ENCODE measurements around the gene MTMR10. TPM values are rescaled to one million over a fixed set of nuclear protein-coding genes. Genes with fewer than 3 reads are reported as not detected.

The MTMR10 gene
- total and polyA plus RNA-seq, 11 donors = 8.6 to 38.9 (median 27.7) TPM

DNA sequence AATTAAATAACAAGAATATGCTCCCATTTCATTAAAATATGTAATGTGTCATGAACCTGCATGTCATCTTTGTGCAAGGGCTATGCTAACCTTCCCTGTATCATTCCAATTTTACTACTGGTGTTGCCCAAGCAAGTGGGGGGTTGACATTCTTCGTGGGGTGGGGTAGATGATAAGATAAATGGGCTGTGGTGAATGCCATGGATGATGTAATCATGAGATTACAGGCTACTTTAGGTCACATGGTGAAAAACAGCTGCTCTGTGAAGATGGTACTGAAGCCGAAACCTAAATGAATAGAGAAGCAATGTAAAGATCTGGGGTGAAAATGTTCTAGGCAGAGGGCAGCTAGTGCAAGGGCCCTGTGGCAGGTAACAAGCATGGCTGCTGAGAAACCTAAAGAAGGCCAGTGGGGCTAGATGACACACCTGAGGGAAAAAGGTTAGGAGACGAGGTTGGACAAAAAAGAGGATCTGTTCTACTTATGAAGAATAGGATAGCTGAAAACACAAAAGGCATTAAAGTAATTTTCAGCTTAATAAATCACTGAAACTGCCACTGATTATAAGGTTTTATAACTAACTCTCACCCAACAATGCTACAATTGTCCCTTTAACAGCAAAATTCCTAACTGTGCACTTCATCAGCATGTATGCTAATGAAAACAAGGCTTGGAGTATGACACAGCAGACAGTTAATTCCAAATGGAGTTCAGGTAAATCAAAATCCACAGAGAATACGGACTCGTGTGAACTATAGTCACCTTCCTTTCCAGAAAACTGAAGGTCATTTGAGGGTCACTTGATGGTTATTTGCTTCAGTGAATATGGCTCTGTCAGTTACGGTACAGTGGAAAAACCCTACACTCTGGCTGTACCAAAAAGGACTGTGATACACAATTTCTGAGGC is 35.0 kb downstream of the MTMR10 start:
- DNase-seq (no peak), ATAC-seq (no peak)
- Histone ChIP-seq H3K27me3 (no peaks in the 10 kb centered on the region), H3K4me3 (no peak overlapping the region), H3K9me3 (no peaks in the 10 kb centered on the region), H3K36me3 (peaks cover 0 to 100% (median 92%) of the 10 kb centered on the region in 9 donors), H3K27ac (no peak overlapping the region), H3K4me1 (peaks cover 0 to 20% (median 12%) of the 10 kb centered on the region in 12 donors)
- WGBS, 4 donors = 78 to 80% (median 79%) methylated on average over 6 of the region's 6 CpGs
- TF ChIP-seq, protein P1, sequence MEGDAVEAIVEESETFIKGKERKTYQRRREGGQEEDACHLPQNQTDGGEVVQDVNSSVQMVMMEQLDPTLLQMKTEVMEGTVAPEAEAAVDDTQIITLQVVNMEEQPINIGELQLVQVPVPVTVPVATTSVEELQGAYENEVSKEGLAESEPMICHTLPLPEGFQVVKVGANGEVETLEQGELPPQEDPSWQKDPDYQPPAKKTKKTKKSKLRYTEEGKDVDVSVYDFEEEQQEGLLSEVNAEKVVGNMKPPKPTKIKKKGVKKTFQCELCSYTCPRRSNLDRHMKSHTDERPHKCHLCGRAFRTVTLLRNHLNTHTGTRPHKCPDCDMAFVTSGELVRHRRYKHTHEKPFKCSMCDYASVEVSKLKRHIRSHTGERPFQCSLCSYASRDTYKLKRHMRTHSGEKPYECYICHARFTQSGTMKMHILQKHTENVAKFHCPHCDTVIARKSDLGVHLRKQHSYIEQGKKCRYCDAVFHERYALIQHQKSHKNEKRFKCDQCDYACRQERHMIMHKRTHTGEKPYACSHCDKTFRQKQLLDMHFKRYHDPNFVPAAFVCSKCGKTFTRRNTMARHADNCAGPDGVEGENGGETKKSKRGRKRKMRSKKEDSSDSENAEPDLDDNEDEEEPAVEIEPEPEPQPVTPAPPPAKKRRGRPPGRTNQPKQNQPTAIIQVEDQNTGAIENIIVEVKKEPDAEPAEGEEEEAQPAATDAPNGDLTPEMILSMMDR (IDR thresholded peaks at IDR 0.05) = no peak
- TF ChIP-seq POLR2A (IDR thresholded peaks at IDR 0.05) = no peak
- intact Hi-C loops (cut with DNase I) = loop anchor here in 1 of 10 donors (5.0 kb wide), 1 partner anchor 49 kb away; no protein-coding TSS in a partner anchor

DNA sequence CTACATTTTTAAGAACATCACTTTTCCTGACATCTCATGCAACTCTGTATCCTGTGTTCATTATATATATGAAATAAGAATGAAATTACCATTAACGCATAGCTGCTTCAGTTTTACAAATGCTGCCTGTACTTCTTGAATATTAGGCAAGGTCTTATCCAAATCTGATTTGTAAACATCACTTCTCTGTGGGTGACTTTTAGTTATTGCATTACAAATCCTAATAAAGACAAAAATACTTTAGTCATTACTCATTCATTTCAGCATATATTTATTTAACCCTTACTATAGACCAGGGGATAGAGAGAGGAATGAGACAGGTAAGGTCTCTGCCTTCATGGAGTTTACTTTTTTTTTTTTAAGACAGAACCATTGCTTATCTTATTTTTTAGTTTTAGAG is 36.8 kb downstream of the MTMR10 start:
- Histone ChIP-seq H3K27ac (no peak overlapping the region), H3K9me3 (peaks cover 0 to 2% (median 0%) of the 10 kb centered on the region in 12 donors), H3K4me1 (peaks cover 0 to 16% (median 9%) of the 10 kb centered on the region in 12 donors), H3K4me3 (no peak overlapping the region), H3K27me3 (no peaks in the 10 kb centered on the region), H3K36me3 (peaks cover 0 to 100% (median 97%) of the 10 kb centered on the region in 9 donors)
- WGBS, 4 donors = 94 to 99% (median 96%) methylated on average over 1 of the region's 1 CpG
- intact Hi-C loops (cut with DNase I) = loop anchor here in 1 of 10 donors (5.0 kb wide), 1 partner anchor 47 kb away; no protein-coding TSS in a partner anchor
- no peak for DNase-seq
- TF ChIP-seq, protein P1 (IDR thresholded peaks at IDR 0.05) = no peak
- TF ChIP-seq POLR2A (IDR thresholded peaks at IDR 0.05) = no peak
- no peak for ATAC-seq

DNA sequence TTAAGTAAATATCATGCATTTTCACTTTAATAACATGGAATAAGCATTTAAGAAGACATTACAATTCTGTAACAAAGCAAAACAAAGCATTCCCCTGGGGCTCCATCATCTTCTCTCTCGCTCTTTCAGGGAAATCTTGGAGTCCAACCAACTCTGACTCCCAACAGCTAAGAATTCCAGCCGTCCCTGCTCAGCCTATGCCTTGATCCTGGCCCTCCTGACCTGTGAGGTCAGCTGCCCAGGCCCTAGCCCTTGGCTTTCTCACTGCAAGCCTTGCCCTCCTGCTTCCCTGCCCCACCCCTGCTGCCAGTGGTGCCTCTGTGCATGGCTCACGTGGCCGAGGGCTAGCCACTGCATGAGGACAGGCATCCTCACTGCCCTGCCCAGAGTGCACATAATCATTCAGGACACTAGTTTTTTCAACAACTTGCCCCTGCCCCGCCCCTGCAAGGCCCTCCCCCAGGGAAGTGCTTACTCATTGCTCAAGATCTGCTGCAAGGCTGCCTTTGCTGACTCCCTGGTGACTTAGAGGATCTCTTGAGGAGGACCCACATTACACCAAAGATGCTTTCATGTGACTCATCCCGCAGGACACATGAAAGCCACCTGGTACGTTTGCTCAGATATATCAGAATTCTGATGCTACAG is 37.6 kb downstream of the MTMR10 start:
- WGBS, 4 donors = 41 to 62% (median 48%) methylated on average over 7 of the region's 7 CpGs

More for the DNA sequence above, 37.6 kb downstream of the MTMR10 start:
- intact Hi-C loops (cut with DNase I) = no loop called here
- H3K4me3 ChIP-seq = no peak overlapping the region
- DNase-seq (peak in 3 of 5 donors; percentile 37 to 65 (median 41)), ATAC-seq (peak; percentile 47 to 71 (median 59))
- no peaks in the 10 kb centered on the region for H3K27me3 ChIP-seq
- H3K27ac ChIP-seq = peak overlapping the region in 4 of 12 donors; percentile 4 to 48 (median 7)
- peaks cover 0 to 16% (median 9%) of the 10 kb centered on the region in 12 donors for H3K4me1 ChIP-seq
- TF ChIP-seq POLR2A (IDR thresholded peaks at IDR 0.05) = no peak
- TF ChIP-seq, protein P1 (IDR thresholded peaks at IDR 0.05) = no peak
- H3K9me3 ChIP-seq = peaks cover 0 to 10% (median 0%) of the 10 kb centered on the region in 12 donors
- H3K36me3 ChIP-seq = peaks cover 0 to 100% (median 97%) of the 10 kb centered on the region in 9 donors

All from heart left ventricle (tissue), 16 donors.